Common myeloid progenitor, CD34-positive (primary cell): Measurements from ENCODE around the gene ARHGAP27.

Experiments used
- CTCF ChIA-PET: fragments of 350-600 bp; sonication (Branson Sonifier 250); formaldehyde crosslinking; loops from one replicate; lab custom pipeline; 2021; ENCODE audit warnings: antibody characterized with exemption; lab: Charles Lee
- POLR2A ChIA-PET: fragments of 350-600 bp; sonication (Branson Sonifier 250); formaldehyde crosslinking; loops from one replicate; lab custom pipeline; 2021; ENCODE audit warnings: antibody characterized with exemption; lab: Charles Lee
- DNase-seq, 3 donors: peaks; one replicate each; pipeline versions ENCODE4 v3.0.0 to v3.0.0-alpha.2; 2013
- H3K27ac ChIP-seq, 2 experiments: 1 replicate in 1 of 2; 2 replicates in 1 of 2; pipeline ENCODE4 v1.7.0; 2013; ENCODE audit warnings: inconsistent platforms in 2 of 2, low read length in 2 of 2, mild to moderate bottlenecking in 2 of 2, low read depth in 1 of 2, moderate library complexity in 1 of 2; ENCODE audit not compliant: severe bottlenecking in 2 of 2, insufficient read depth in 1 of 2, poor library complexity in 1 of 2
- H3K27me3 ChIP-seq, 5 experiments: replicated peaks in 2 of 5; 1 replicate in 3 of 5; 2 replicates in 2 of 5; pipeline versions ENCODE4 v1.6.1 to v1.7.0; 2013; ENCODE audit warnings: low read length in 4 of 5, mild to moderate bottlenecking in 2 of 5, moderate library complexity in 2 of 5, inconsistent platforms in 1 of 5; ENCODE audit not compliant: insufficient read depth in 5 of 5, control insufficient read depth in 4 of 5
- H3K36me3 ChIP-seq, 4 experiments: 1 replicate in 2 of 4; 2 replicates in 2 of 4; pipeline versions ENCODE4 v1.6.1 to v1.7.0; 2013; ENCODE audit warnings: low read length in 3 of 4, control low read depth in 1 of 4, mild to moderate bottlenecking in 1 of 4; ENCODE audit not compliant: control insufficient read depth in 4 of 4, insufficient read depth in 4 of 4
- H3K4me1 ChIP-seq, 4 experiments: 1 replicate in 3 of 4; 2 replicates in 1 of 4; pipeline versions ENCODE4 v1.6.1 to v1.7.1; 2013; ENCODE audit warnings: low read length in 3 of 4, mild to moderate bottlenecking in 3 of 4, control low read depth in 1 of 4, inconsistent platforms in 1 of 4, moderate library complexity in 1 of 4; ENCODE audit not compliant: control insufficient read depth in 4 of 4, insufficient read depth in 4 of 4; ENCODE audit errors: control extremely low read depth in 1 of 4
- H3K4me3 ChIP-seq, 7 experiments: 1 replicate in 4 of 7; 2 replicates in 3 of 7; pipeline versions ENCODE4 v1.5.1 to v1.7.0; 2013; ENCODE audit warnings: mild to moderate bottlenecking in 7 of 7, low read length in 6 of 7, moderate library complexity in 6 of 7, inconsistent platforms in 2 of 7, low read depth in 2 of 7, control low read depth in 1 of 7; ENCODE audit not compliant: insufficient read depth in 4 of 7, control insufficient read depth in 1 of 7; ENCODE audit errors: extremely low read depth in 1 of 7
- H3K9me3 ChIP-seq, 5 experiments: 1 replicate in 4 of 5; 2 replicates in 1 of 5; pipeline versions ENCODE4 v1.6.1 to v1.7.1; 2013; ENCODE audit warnings: low read length in 4 of 5, mild to moderate bottlenecking in 2 of 5, inconsistent platforms in 1 of 5, low read depth in 1 of 5, moderate library complexity in 1 of 5; ENCODE audit not compliant: control insufficient read depth in 4 of 5, insufficient read depth in 2 of 5; ENCODE audit errors: control extremely low read depth in 1 of 5
- WGBS: methylation state at CpG from one replicate; pipeline ENCODE4 v1.1.5; 2013; ENCODE audit not compliant: insufficient coverage; 5-methylcytosine and 5-hydroxymethylcytosine counted together

The ARHGAP27 gene

DNA sequence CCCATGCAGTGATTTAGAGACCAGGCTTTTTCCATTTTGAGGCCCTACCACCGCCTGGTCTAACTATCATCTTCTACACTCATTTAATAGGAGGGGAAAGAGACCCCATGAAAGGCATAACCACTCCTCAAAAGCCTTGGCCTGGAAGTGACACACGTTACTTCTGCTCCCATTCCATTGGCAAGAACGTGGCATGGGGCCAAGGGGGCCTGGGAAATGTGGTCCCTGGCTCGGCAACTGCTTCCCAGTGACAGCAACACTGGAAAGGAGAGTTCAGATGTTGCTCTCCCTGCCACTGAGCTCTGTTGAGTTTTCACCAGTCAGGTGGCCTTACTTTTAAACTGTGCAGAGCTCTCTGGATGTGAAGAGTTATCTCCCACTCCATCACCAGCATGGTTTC is 70.7 kb downstream of the ARHGAP27 start:
- Histone ChIP-seq H3K4me1 (no peaks in the 10 kb centered on the region), H3K4me3 (no peak overlapping the region), H3K27ac (no peak overlapping the region), H3K9me3 (no peaks in the 10 kb centered on the region), H3K36me3 (no peaks in the 10 kb centered on the region), H3K27me3 (peaks cover 0 to 4% (median 0%) of the 10 kb centered on the region in 5 experiments)
- no peak for DNase-seq
- ChIA-PET POLR2A (no interaction called here), CTCF (interaction anchor here (1.5 kb wide), 1 partner anchor 23 kb away, joined by 7 read pairs; no protein-coding TSS in a partner anchor)
- 94% methylated on average over 3 of the region's 4 CpGs for WGBS

DNA sequence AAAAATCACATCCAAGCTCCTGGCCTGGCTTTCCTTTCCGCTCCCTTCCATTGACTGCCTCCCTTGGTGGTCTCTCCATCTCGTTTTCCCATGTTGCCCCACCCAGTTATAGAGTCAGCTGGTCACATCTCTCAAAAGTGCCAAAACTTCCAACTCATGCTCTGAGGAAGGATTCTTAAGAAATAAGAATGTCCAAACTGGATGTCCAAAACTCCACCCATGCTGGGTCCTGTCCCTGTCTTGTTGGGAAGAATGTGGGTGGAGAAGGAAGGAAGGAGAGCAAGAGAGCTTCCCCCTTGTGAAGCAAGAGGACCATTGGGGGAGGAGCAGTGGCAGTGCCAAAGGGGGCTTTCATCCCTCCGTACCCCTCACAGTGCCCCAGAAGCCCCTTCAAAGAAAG is 71.2 kb downstream of the ARHGAP27 start:
- H3K27me3 ChIP-seq: peaks cover 0 to 4% (median 0%) of the 10 kb centered on the region in 5 experiments
- DNase-seq: no peak
- POLR2A ChIA-PET: no interaction called here
- H3K4me3 ChIP-seq: no peak overlapping the region
- H3K27ac ChIP-seq: no peak overlapping the region
- no peaks in the 10 kb centered on the region for H3K9me3 ChIP-seq
- CTCF ChIA-PET: interaction anchor here (0.8 to 1.5 kb wide), 3 partner anchors 16 to 85 kb away, joined by 3 to 7 read pairs (median 5); no protein-coding TSS in a partner anchor
- no peaks in the 10 kb centered on the region for H3K4me1 ChIP-seq
- H3K36me3 ChIP-seq: no peaks in the 10 kb centered on the region
- 100% methylated on average over 1 of the region's 3 CpGs for WGBS

- WGBS: 96% methylated on average over 4 of the region's 5 CpGs
- H3K36me3 ChIP-seq: no peaks in the 10 kb centered on the region
- CTCF ChIA-PET: interaction anchor here (2.1 kb wide), 1 partner anchor 12 kb away, joined by 6 read pairs; no protein-coding TSS in a partner anchor
- peaks cover 0 to 4% (median 1%) of the 10 kb centered on the region in 4 experiments for H3K4me1 ChIP-seq
- H3K9me3 ChIP-seq: no peaks in the 10 kb centered on the region
- no peak overlapping the region for H3K4me3 ChIP-seq
- H3K27ac ChIP-seq: no peak overlapping the region
- POLR2A ChIA-PET: interaction anchor here (0.6 kb wide), 1 partner anchor 1105 kb away, joined by 3 read pairs; no protein-coding TSS in a partner anchor
- peaks cover 0 to 3% (median 0%) of the 10 kb centered on the region in 5 experiments for H3K27me3 ChIP-seq
- DNase-seq: no peak
Observed at GRCh38 chr17:45357364-45357997, 75.2 kb downstream of the ARHGAP27 start.

DNA sequence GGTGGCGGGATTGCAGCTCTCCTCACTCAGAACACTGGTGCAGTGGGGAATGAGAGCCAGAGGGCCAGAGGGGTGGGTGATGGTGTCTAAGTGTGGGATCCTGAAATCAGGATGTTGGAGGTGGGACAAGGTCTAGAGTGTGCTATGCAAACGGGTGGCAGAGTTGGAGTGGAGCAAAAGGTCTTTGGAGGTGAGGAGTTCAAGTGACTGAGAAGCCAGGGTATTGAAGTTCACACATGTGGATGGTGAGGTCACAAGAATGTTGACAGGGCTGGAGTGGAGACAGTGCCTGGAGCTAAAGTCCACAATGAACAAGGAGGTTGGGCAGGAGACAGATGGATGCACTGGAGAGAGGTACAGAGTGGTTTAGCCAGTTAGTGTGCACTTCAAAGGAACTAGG is 77.6 kb downstream of the ARHGAP27 start:
- Histone ChIP-seq H3K27ac (no peak overlapping the region), H3K27me3 (no peaks in the 10 kb centered on the region), H3K4me1 (peaks cover 0 to 4% (median 1%) of the 10 kb centered on the region in 4 experiments), H3K4me3 (no peak overlapping the region), H3K36me3 (no peaks in the 10 kb centered on the region), H3K9me3 (peaks cover 0 to 6% (median 3%) of the 10 kb centered on the region in 5 experiments)
- ChIA-PET CTCF (no interaction called here), POLR2A (no interaction called here)
- no peak for DNase-seq
- WGBS: 92% methylated on average over 2 of the region's 2 CpGs

- DNase-seq: peak in 2 of 3 donors; percentile 38 to 45
- H3K27me3 ChIP-seq: no peaks in the 10 kb centered on the region
- H3K9me3 ChIP-seq: peaks cover 0 to 6% (median 3%) of the 10 kb centered on the region in 5 experiments
- ChIA-PET POLR2A (no interaction called here), CTCF (interaction anchor here (1.4 kb wide), 1 partner anchor 11 kb away, joined by 5 read pairs; no protein-coding TSS in a partner anchor)
- peaks cover 0 to 4% (median 1%) of the 10 kb centered on the region in 4 experiments for H3K4me1 ChIP-seq
- 72% methylated on average over 4 of the region's 4 CpGs for WGBS
- no peaks in the 10 kb centered on the region for H3K36me3 ChIP-seq
- H3K4me3 ChIP-seq: no peak overlapping the region
- H3K27ac ChIP-seq: no peak overlapping the region
Observed at GRCh38 chr17:45353043-45353442, 79.6 kb downstream of the ARHGAP27 start.

DNA sequence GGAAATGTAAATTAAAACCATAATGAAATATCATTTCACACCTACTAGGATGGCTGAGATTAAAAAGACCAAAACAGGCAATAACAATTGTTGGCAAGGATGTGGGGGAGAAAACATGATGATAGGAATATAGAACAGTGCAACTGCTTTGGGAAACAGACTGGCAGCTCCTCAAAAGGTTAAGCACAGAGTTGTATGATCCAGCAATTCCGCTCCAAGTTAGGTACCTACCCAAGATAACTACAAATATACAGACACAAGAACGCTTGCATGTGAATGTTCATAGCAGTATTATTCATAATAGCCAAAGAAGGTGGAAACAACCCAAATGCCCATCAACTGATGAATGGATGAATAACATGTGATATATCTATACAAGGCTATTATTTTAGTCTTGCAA is 80.8 kb downstream of the ARHGAP27 start:
- no CpG with 5 or more reads among the region's 2 CpGs for WGBS
- POLR2A ChIA-PET: no interaction called here
- Histone ChIP-seq H3K9me3 (peaks cover 0 to 6% (median 3%) of the 10 kb centered on the region in 5 experiments), H3K27me3 (no peaks in the 10 kb centered on the region), H3K4me3 (no peak overlapping the region), H3K4me1 (peaks cover 0 to 12% (median 1%) of the 10 kb centered on the region in 4 experiments), H3K27ac (no peak overlapping the region), H3K36me3 (no peaks in the 10 kb centered on the region)
- DNase-seq: peak in 1 of 3 donors; percentile 24
- CTCF ChIA-PET: no interaction called here

GRCh38 chr17:45347444-45347843 is 85.2 kb downstream of the ARHGAP27 start:
- no peak overlapping the region for H3K27ac ChIP-seq
- ChIA-PET CTCF (interaction anchor here (0.9 to 2.2 kb wide), 5 partner anchors 10 to 31 kb away, joined by 3 to 8 read pairs (median 3); partner anchors contain the start of gene MAP3K14), POLR2A (no interaction called here)
- peaks cover 0 to 6% (median 3%) of the 10 kb centered on the region in 5 experiments for H3K9me3 ChIP-seq
- peaks cover 7 to 32% (median 23%) of the 10 kb centered on the region in 4 experiments for H3K4me1 ChIP-seq
- no peak for DNase-seq
- no peaks in the 10 kb centered on the region for H3K27me3 ChIP-seq
- 13% methylated on average over 1 of the region's 6 CpGs for WGBS
- no peaks in the 10 kb centered on the region for H3K36me3 ChIP-seq
- H3K4me3 ChIP-seq: no peak overlapping the region
